ENCODE data around the gene COG3. TPM values are rescaled to one million over a fixed set of nuclear protein-coding genes. Genes with fewer than 3 reads are reported as not detected.

Gene COG3
- total RNA-seq, 2 donors from 2014 or later = 20.3 to 36.3 TPM

GRCh38 chr13:45479661-45480060 lies 14.9 kb downstream of the COG3 start:
- no peak for DNase-seq (ENCODE audit: low spot score)
- H3K36me3 ChIP-seq = peaks cover 8% of the 10 kb centered on the region

GRCh38 chr13:45481688-45482087 lies 16.9 kb downstream of the COG3 start:
- DNase-seq (ENCODE audit: low spot score) (no peak), ATAC-seq (ENCODE audit: insufficient number of reproducible peaks, low FRiP score, low read depth) (no peak)
- Histone ChIP-seq H3K4me1 (ENCODE audit: control insufficient read depth in 1 of 2, low read depth in 2 of 2) (no peaks in the 10 kb centered on the region), H3K27me3 (replicated peaks; ENCODE audit: insufficient read depth) (no peaks in the 10 kb centered on the region), H3K9me3 (no peaks in the 10 kb centered on the region), H3K4me3 (no peak overlapping the region), H3K27ac (no peak overlapping the region), H3K36me3 (peaks cover 13% of the 10 kb centered on the region)
- no peak for TF ChIP-seq CTCF (IDR thresholded peaks at IDR 0.05)

More at GRCh38 chr13:45479661-45480060, 14.9 kb downstream of the COG3 start:
- H3K4me1 ChIP-seq (ENCODE audit: control insufficient read depth in 1 of 2, low read depth in 2 of 2) = no peaks in the 10 kb centered on the region
- ATAC-seq (ENCODE audit: insufficient number of reproducible peaks, low FRiP score, low read depth) = no peak
- TF ChIP-seq CTCF (IDR thresholded peaks at IDR 0.05) = no peak
- no peaks in the 10 kb centered on the region for H3K9me3 ChIP-seq
- H3K4me3 ChIP-seq = no peak overlapping the region
- H3K27ac ChIP-seq = no peak overlapping the region
- H3K27me3 ChIP-seq (replicated peaks; ENCODE audit: insufficient read depth) = no peaks in the 10 kb centered on the region

- Histone ChIP-seq H3K9me3 (no peaks in the 10 kb centered on the region), H3K27ac (no peak overlapping the region), H3K4me3 (no peak overlapping the region), H3K36me3 (peaks cover 15% of the 10 kb centered on the region), H3K27me3 (replicated peaks; ENCODE audit: insufficient read depth) (no peaks in the 10 kb centered on the region), H3K4me1 (ENCODE audit: control insufficient read depth in 1 of 2, low read depth in 2 of 2) (no peaks in the 10 kb centered on the region)
- ATAC-seq (ENCODE audit: insufficient number of reproducible peaks, low FRiP score, low read depth) = no peak
- DNase-seq (ENCODE audit: low spot score) = no peak
- no peak for TF ChIP-seq CTCF (IDR thresholded peaks at IDR 0.05)
Measured at GRCh38 chr13:45482571-45483173, 17.9 kb downstream of the COG3 start.

GRCh38 chr13:45487604-45488003 lies 22.9 kb downstream of the COG3 start:
- Histone ChIP-seq H3K36me3 (peaks cover 24% of the 10 kb centered on the region), H3K9me3 (no peaks in the 10 kb centered on the region), H3K4me3 (no peak overlapping the region), H3K27me3 (replicated peaks; ENCODE audit: insufficient read depth) (no peaks in the 10 kb centered on the region), H3K27ac (no peak overlapping the region), H3K4me1 (ENCODE audit: control insufficient read depth in 1 of 2, low read depth in 2 of 2) (no peaks in the 10 kb centered on the region)
- no peak for TF ChIP-seq CTCF (IDR thresholded peaks at IDR 0.05)
- ATAC-seq (ENCODE audit: insufficient number of reproducible peaks, low FRiP score, low read depth) (no peak), DNase-seq (ENCODE audit: low spot score) (no peak)

- no peaks in the 10 kb centered on the region for H3K27me3 ChIP-seq (replicated peaks; ENCODE audit: insufficient read depth)
- no peaks in the 10 kb centered on the region for H3K4me1 ChIP-seq (ENCODE audit: control insufficient read depth in 1 of 2, low read depth in 2 of 2)
- DNase-seq (ENCODE audit: low spot score) (no peak), ATAC-seq (ENCODE audit: insufficient number of reproducible peaks, low FRiP score, low read depth) (no peak)
- no peaks in the 10 kb centered on the region for H3K9me3 ChIP-seq
- H3K4me3 ChIP-seq = no peak overlapping the region
- TF ChIP-seq CTCF (IDR thresholded peaks at IDR 0.05) = no peak
- no peak overlapping the region for H3K27ac ChIP-seq
- peaks cover 17% of the 10 kb centered on the region for H3K36me3 ChIP-seq
Measured at GRCh38 chr13:45490068-45490467, 25.3 kb downstream of the COG3 start.

Measured in thoracic aorta (tissue), 2 donors.